ENCODE data around the gene CUEDC1.

DNA sequence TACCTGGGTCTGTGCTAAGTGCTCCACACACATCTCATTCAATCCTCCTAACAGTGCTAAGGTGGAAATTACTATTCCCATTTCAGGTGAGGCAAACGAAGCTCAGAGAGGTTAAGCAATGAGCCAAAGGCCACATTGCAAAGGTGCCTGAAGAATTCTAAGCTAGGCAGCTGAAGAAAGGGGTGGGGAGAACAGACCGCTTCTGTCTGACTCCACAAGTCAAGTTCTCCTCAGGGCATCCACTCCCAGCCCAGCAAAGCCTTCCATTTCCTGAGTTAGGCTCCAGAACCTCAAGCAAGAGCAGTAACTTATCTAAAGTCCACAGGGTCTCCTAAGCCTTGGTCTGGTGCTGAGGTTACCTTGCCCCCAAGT, 78.4 kb downstream of the CUEDC1 start:
- TF ChIP-seq POLR2AphosphoS5 (IDR thresholded peaks at IDR 0.05; ENCODE audit: borderline replicate concordance, low read depth, low read length) (no peak), EZH2 (IDR thresholded peaks at IDR 0.05) (no peak)
